HepG2 (cell line): ENCODE results near the gene ZNF773. TPM values are rescaled to one million over a fixed set of nuclear protein-coding genes. Genes with fewer than 3 reads are reported as not detected.

Source experiments
- CENPBD1 ChIP-seq: sonication (generic); formaldehyde crosslinking; IDR thresholded peaks from 2 replicates; pipeline ENCODE4 v1.8.0; 2022; ENCODE audit warnings: missing genetic modification reagents, low read depth, mild to moderate bottlenecking, borderline replicate concordance
- FOSL1 ChIP-seq: sonication (generic); formaldehyde crosslinking; IDR thresholded peaks from 2 replicates; pipeline ENCODE4 v1.9.0; 2021; ENCODE audit warnings: missing genetic modification reagents, borderline replicate concordance
- FOXC1 ChIP-seq: sonication (generic); formaldehyde crosslinking; IDR thresholded peaks from 2 replicates; pipeline ENCODE4 v1.8.0; 2022; ENCODE audit warnings: mild to moderate bottlenecking, missing genetic modification reagents, borderline replicate concordance
- GFI1 ChIP-seq: sonication (generic); formaldehyde crosslinking; IDR thresholded peaks from 2 replicates; pipeline ENCODE4 v1.5.0; 2020; ENCODE audit warnings: missing genetic modification reagents, mild to moderate bottlenecking, borderline replicate concordance
- NR3C1 ChIP-seq: sonication (generic); formaldehyde crosslinking; IDR thresholded peaks from 2 replicates; pipeline ENCODE4 v1.4.0; 2020; ENCODE audit warnings: missing genetic modification reagents
- PCBP1 ChIP-seq: fragments of 200-400 bp; formaldehyde crosslinking; IDR thresholded peaks from 2 replicates; pipeline ENCODE4 v1.6.1; 2017; ENCODE audit warnings: mild to moderate bottlenecking, low read depth, low read length, borderline replicate concordance
- PLRG1 ChIP-seq: fragments of 450-650 bp; conservative IDR thresholded peaks from 2 replicates; pipeline ENCODE4 v1.6.1; 2016
- POGK ChIP-seq: sonication (generic); formaldehyde crosslinking; conservative IDR thresholded peaks from 2 replicates; pipeline ENCODE4 v1.8.0; 2022; ENCODE audit warnings: mild to moderate bottlenecking, moderate library complexity, missing genetic modification reagents
- RBAK ChIP-seq: sonication (generic); formaldehyde crosslinking; IDR thresholded peaks from 2 replicates; pipeline ENCODE4 v1.5.1; 2020; ENCODE audit warnings: mild to moderate bottlenecking, missing genetic modification reagents
- SIN3A ChIP-seq: IDR thresholded peaks from 2 replicates; pipeline ENCODE4 v1.6.1; 2011; ENCODE audit warnings: low read depth, mild to moderate bottlenecking, control low read depth, low read length, borderline replicate concordance
- SP1 ChIP-seq, 2 experiments: fragments of 450-650 bp in 1 of 2; sonication (generic) in 1 of 2; formaldehyde crosslinking in 1 of 2; IDR thresholded peaks; 2 replicates each; pipeline versions ENCODE4 v1.4.0 to v1.6.1; 2016 to 2020; ENCODE audit warnings: missing genetic modification reagents in 1 of 2
- TBX2 ChIP-seq: sonication (generic); formaldehyde crosslinking; IDR thresholded peaks from 2 replicates; pipeline ENCODE4 v1.5.0; 2020; ENCODE audit warnings: missing genetic modification reagents, mild to moderate bottlenecking, borderline replicate concordance
- TBX3 ChIP-seq: fragments of 450-650 bp; IDR thresholded peaks from 2 replicates; pipeline ENCODE4 v1.6.1; 2017; ENCODE audit warnings: antibody characterized with exemption, mild to moderate bottlenecking, inconsistent platforms, borderline replicate concordance
- TOPORS ChIP-seq: sonication (generic); formaldehyde crosslinking; IDR thresholded peaks from 2 replicates; pipeline ENCODE4 v1.8.0; 2023; ENCODE audit warnings: mild to moderate bottlenecking, missing genetic modification reagents
- ZKSCAN8 ChIP-seq: IDR thresholded peaks from 2 replicates; pipeline ENCODE4 v1.6.1; 2016; ENCODE audit warnings: borderline replicate concordance, missing genetic modification reagents, missing compliant biosample characterization
- ZNF136 ChIP-seq: sonication (generic); formaldehyde crosslinking; IDR thresholded peaks from 2 replicates; pipeline ENCODE4 v1.8.1; 2022; ENCODE audit warnings: low read depth, mild to moderate bottlenecking, moderate library complexity, missing genetic modification reagents
- ZNF317 ChIP-seq: sonication (generic); formaldehyde crosslinking; IDR thresholded peaks from 2 replicates; pipeline ENCODE4 v1.5.0; 2020; ENCODE audit warnings: mild to moderate bottlenecking, missing genetic modification reagents
- ZNF367 ChIP-seq: sonication (generic); formaldehyde crosslinking; IDR thresholded peaks from 2 replicates; pipeline ENCODE4 v1.4.0; 2020; ENCODE audit warnings: missing genetic modification reagents, borderline replicate concordance
- ZNF430 ChIP-seq: sonication (generic); formaldehyde crosslinking; IDR thresholded peaks from 2 replicates; pipeline ENCODE4 v1.9.0; 2021; ENCODE audit warnings: mild to moderate bottlenecking, missing genetic modification reagents
- ZNF510 ChIP-seq: sonication (generic); formaldehyde crosslinking; IDR thresholded peaks from 2 replicates; pipeline ENCODE4 v1.4.0; 2020; ENCODE audit warnings: low read depth, mild to moderate bottlenecking, missing genetic modification reagents
- ZNF513 ChIP-seq: sonication (generic); formaldehyde crosslinking; conservative IDR thresholded peaks from 2 replicates; pipeline ENCODE4 v1.5.0; 2020; ENCODE audit warnings: missing genetic modification reagents
- ZNF616 ChIP-seq: sonication (generic); formaldehyde crosslinking; IDR thresholded peaks from 2 replicates; pipeline ENCODE4 v1.5.0; 2020; ENCODE audit warnings: low read depth, mild to moderate bottlenecking, missing genetic modification reagents
- ZNF619 ChIP-seq: sonication (generic); formaldehyde crosslinking; IDR thresholded peaks from 2 replicates; pipeline ENCODE4 v1.4.0; 2020; ENCODE audit warnings: mild to moderate bottlenecking, missing genetic modification reagents
- ZUFSP ChIP-seq: sonication (generic); formaldehyde crosslinking; IDR thresholded peaks from 2 replicates; pipeline ENCODE4 v1.9.0; 2021; ENCODE audit warnings: missing genetic modification reagents, mild to moderate bottlenecking, borderline replicate concordance
- polyA plus RNA-seq, 8 experiments: library from polyadenylated mRNA; depleted of rRNA in 3 of 8; stranded (reverse) in 7 of 8; unstranded in 1 of 8; fragments of >200 nt; fragmentation: Illumina TruSeq in 4 of 8; extraction: Trizol in 4 of 8; gene quantifications; 2 replicates each; pipeline versions ENCODE4 v1.2.1 to v1.2.3, GENCODE V29; 2011 to 2016; ENCODE audit warnings: low read depth in 4 of 8, missing spikeins in 1 of 8, mixed read lengths in 1 of 8; ENCODE audit not compliant: insufficient read depth in 1 of 8
- total RNA-seq, 5 experiments: library from RNA; depleted of rRNA; stranded (reverse); fragments of >200 nt; fragmentation: Illumina TruSeq; extraction: Trizol; gene quantifications; 2 replicates each; pipeline ENCODE4 v1.2.3, GENCODE V29; 2016; ENCODE audit warnings: low read depth in 1 of 5

ZNF773 gene
- total and polyA plus RNA-seq, 2 of the 13 experiments (the other 11 are each of a cell fraction or from before 2014, with no cell fraction given): 5.7 to 6.7 TPM

GRCh38 chr19:57527136-57527881, 27.6 kb downstream of the ZNF773 start, which contains the start of gene ZNF549 (continued):
- TF ChIP-seq ZUFSP (CRISPR knock-in tag): no peak
- no peak for TF ChIP-seq RBAK (CRISPR knock-in tag)
- TF ChIP-seq ZNF367 (CRISPR knock-in tag): no peak
- no peak for TF ChIP-seq ZNF513 (CRISPR knock-in tag)
- TF ChIP-seq ZNF430: 0 out of 2 replicates have a peak, but pooled peaks have one; percentile 85
- TF ChIP-seq TOPORS: no peak; the same call in 1 of the 2 replicates
- TF ChIP-seq ZNF619 (CRISPR knock-in tag): no peak; the same call in 1 of the 2 replicates
- TF ChIP-seq NR3C1 (CRISPR knock-in tag): no peak
- no peak for TF ChIP-seq CENPBD1 (CRISPR knock-in tag)
- no peak for TF ChIP-seq PCBP1
- peak; percentile 95 for TF ChIP-seq POGK (CRISPR knock-in tag)
- TF ChIP-seq TBX3: peak; percentile 5; the same call in 1 of the 2 replicates
- TF ChIP-seq ZKSCAN8 (CRISPR knock-in tag): 0 out of 2 replicates have a peak, but pooled peaks have one; percentile 39
- TF ChIP-seq PLRG1: no peak
- 0 out of 2 replicates have a peak, but pooled peaks have one; percentile 48 for TF ChIP-seq SIN3A
- TF ChIP-seq SP1 (IDR thresholded peaks at IDR 0.05): no peak
- peak; percentile 63; the same call in 1 of the 2 replicates for TF ChIP-seq SP1 (CRISPR knock-in tag; IDR thresholded peaks at IDR 0.05)
- TF ChIP-seq ZNF136 (CRISPR knock-in tag): no peak
- peak; percentile 80 for TF ChIP-seq TBX2 (CRISPR knock-in tag)
- peak; percentile 70; the same call in 1 of the 2 replicates for TF ChIP-seq ZNF317 (CRISPR knock-in tag)
- peak; percentile 92 for TF ChIP-seq FOXC1 (CRISPR knock-in tag)
- TF ChIP-seq ZNF616 (CRISPR knock-in tag): no peak
- no peak for TF ChIP-seq FOSL1 (CRISPR knock-in tag)
- TF ChIP-seq ZNF510 (CRISPR knock-in tag): no peak
- peak; percentile 59; the same call in 1 of the 2 replicates for TF ChIP-seq GFI1 (CRISPR knock-in tag)
